Measurements from ENCODE around the gene TANGO2.

TANGO2 gene

GRCh38 chr22:20099099-20099711 is 78.3 kb downstream of the TANGO2 start:
- Histone ChIP-seq H3K9me3 (ENCODE audit: control insufficient read depth, insufficient read depth, low read depth, low read length) (no peaks in the 10 kb centered on the region), H3K4me3 (ENCODE audit: low read depth, low read length) (no peak overlapping the region), H3K27me3 (ENCODE audit: control insufficient read depth, insufficient read depth, low read length) (no peaks in the 10 kb centered on the region), H3K27ac (ENCODE audit: low read depth, low read length) (no peak overlapping the region), H3K9ac (ENCODE audit: low read length) (no peak overlapping the region), H3K36me3 (ENCODE audit: control insufficient read depth, insufficient read depth, low read length) (peaks cover 94% of the 10 kb centered on the region), H3K4me1 (ENCODE audit: control insufficient read depth, insufficient read depth, low read length) (peaks cover 5% of the 10 kb centered on the region; the same call in 1 of the 2 replicates)

- Histone ChIP-seq H3K4me1 (ENCODE audit: control insufficient read depth, insufficient read depth, low read length) (peaks cover 5% of the 10 kb centered on the region; the same call in 1 of the 2 replicates), H3K4me3 (ENCODE audit: low read depth, low read length) (no peak overlapping the region), H3K36me3 (ENCODE audit: control insufficient read depth, insufficient read depth, low read length) (peaks cover 94% of the 10 kb centered on the region), H3K27me3 (ENCODE audit: control insufficient read depth, insufficient read depth, low read length) (no peaks in the 10 kb centered on the region), H3K27ac (ENCODE audit: low read depth, low read length) (no peak overlapping the region), H3K9me3 (ENCODE audit: control insufficient read depth, insufficient read depth, low read depth, low read length) (no peaks in the 10 kb centered on the region), H3K9ac (ENCODE audit: low read length) (no peak overlapping the region)
These were observed 80.7 kb downstream of the TANGO2 start for GRCh38 chr22:20101638-20102037.

- Histone ChIP-seq H3K27ac (ENCODE audit: low read depth, low read length) (no peak overlapping the region), H3K36me3 (ENCODE audit: control insufficient read depth, insufficient read depth, low read length) (peaks cover 94% of the 10 kb centered on the region), H3K9me3 (ENCODE audit: control insufficient read depth, insufficient read depth, low read depth, low read length) (no peaks in the 10 kb centered on the region), H3K27me3 (ENCODE audit: control insufficient read depth, insufficient read depth, low read length) (no peaks in the 10 kb centered on the region), H3K4me3 (ENCODE audit: low read depth, low read length) (no peak overlapping the region), H3K9ac (ENCODE audit: low read length) (no peak overlapping the region), H3K4me1 (ENCODE audit: control insufficient read depth, insufficient read depth, low read length) (peaks cover 5% of the 10 kb centered on the region; the same call in 1 of the 2 replicates)
These were observed 81.4 kb downstream of the TANGO2 start for GRCh38 chr22:20102203-20102780.

- no peaks in the 10 kb centered on the region for H3K27me3 ChIP-seq (ENCODE audit: control insufficient read depth, insufficient read depth, low read length)
- peaks cover 96% of the 10 kb centered on the region for H3K36me3 ChIP-seq (ENCODE audit: control insufficient read depth, insufficient read depth, low read length)
- no peak overlapping the region for H3K4me3 ChIP-seq (ENCODE audit: low read depth, low read length)
- no peaks in the 10 kb centered on the region for H3K9me3 ChIP-seq (ENCODE audit: control insufficient read depth, insufficient read depth, low read depth, low read length)
- H3K27ac ChIP-seq (ENCODE audit: low read depth, low read length), result no peak overlapping the region
- no peak overlapping the region for H3K9ac ChIP-seq (ENCODE audit: low read length)
- H3K4me1 ChIP-seq (ENCODE audit: control insufficient read depth, insufficient read depth, low read length), result 0 out of 2 replicates have a peak, but pooled peaks cover under 1% of the 10 kb centered on the region
These were observed 84.7 kb downstream of the TANGO2 start for GRCh38 chr22:20105456-20106204.

GRCh38 chr22:20106205-20106848 is 85.4 kb downstream of the TANGO2 start:
- Histone ChIP-seq H3K27me3 (ENCODE audit: control insufficient read depth, insufficient read depth, low read length) (no peaks in the 10 kb centered on the region), H3K4me1 (ENCODE audit: control insufficient read depth, insufficient read depth, low read length) (no peaks in the 10 kb centered on the region), H3K9ac (ENCODE audit: low read length) (no peak overlapping the region), H3K4me3 (ENCODE audit: low read depth, low read length) (no peak overlapping the region), H3K27ac (ENCODE audit: low read depth, low read length) (no peak overlapping the region), H3K9me3 (ENCODE audit: control insufficient read depth, insufficient read depth, low read depth, low read length) (no peaks in the 10 kb centered on the region), H3K36me3 (ENCODE audit: control insufficient read depth, insufficient read depth, low read length) (peaks cover 97% of the 10 kb centered on the region)

GRCh38 chr22:20106849-20107237 is 85.9 kb downstream of the TANGO2 start:
- Histone ChIP-seq H3K9ac (ENCODE audit: low read length) (no peak overlapping the region), H3K4me3 (ENCODE audit: low read depth, low read length) (no peak overlapping the region), H3K27ac (ENCODE audit: low read depth, low read length) (no peak overlapping the region), H3K27me3 (ENCODE audit: control insufficient read depth, insufficient read depth, low read length) (no peaks in the 10 kb centered on the region), H3K36me3 (ENCODE audit: control insufficient read depth, insufficient read depth, low read length) (peaks cover 97% of the 10 kb centered on the region), H3K9me3 (ENCODE audit: control insufficient read depth, insufficient read depth, low read depth, low read length) (no peaks in the 10 kb centered on the region), H3K4me1 (ENCODE audit: control insufficient read depth, insufficient read depth, low read length) (no peaks in the 10 kb centered on the region)

GRCh38 chr22:20107471-20107901 is 86.6 kb downstream of the TANGO2 start:
- H3K9me3 ChIP-seq (ENCODE audit: control insufficient read depth, insufficient read depth, low read depth, low read length), result no peaks in the 10 kb centered on the region

GRCh38 chr22:20107951-20108756 is 87.2 kb downstream of the TANGO2 start:
- H3K36me3 ChIP-seq (ENCODE audit: control insufficient read depth, insufficient read depth, low read length), result peaks cover 97% of the 10 kb centered on the region
- H3K9me3 ChIP-seq (ENCODE audit: control insufficient read depth, insufficient read depth, low read depth, low read length), result no peaks in the 10 kb centered on the region
- no peak overlapping the region for H3K9ac ChIP-seq (ENCODE audit: low read length)

More at GRCh38 chr22:20107471-20107901, 86.6 kb downstream of the TANGO2 start:
- no peak overlapping the region for H3K4me3 ChIP-seq (ENCODE audit: low read depth, low read length)
- H3K36me3 ChIP-seq (ENCODE audit: control insufficient read depth, insufficient read depth, low read length), result peaks cover 97% of the 10 kb centered on the region
- H3K27me3 ChIP-seq (ENCODE audit: control insufficient read depth, insufficient read depth, low read length), result no peaks in the 10 kb centered on the region
- no peak overlapping the region for H3K27ac ChIP-seq (ENCODE audit: low read depth, low read length)
- H3K4me1 ChIP-seq (ENCODE audit: control insufficient read depth, insufficient read depth, low read length), result no peaks in the 10 kb centered on the region
- no peak overlapping the region for H3K9ac ChIP-seq (ENCODE audit: low read length)

GRCh38 chr22:20108757-20109230 is 87.9 kb downstream of the TANGO2 start:
- H3K9ac ChIP-seq (ENCODE audit: low read length), result no peak overlapping the region
- no peaks in the 10 kb centered on the region for H3K9me3 ChIP-seq (ENCODE audit: control insufficient read depth, insufficient read depth, low read depth, low read length)
- H3K36me3 ChIP-seq (ENCODE audit: control insufficient read depth, insufficient read depth, low read length), result peaks cover 96% of the 10 kb centered on the region
- H3K27me3 ChIP-seq (ENCODE audit: control insufficient read depth, insufficient read depth, low read length), result no peaks in the 10 kb centered on the region
- no peak overlapping the region for H3K27ac ChIP-seq (ENCODE audit: low read depth, low read length)
- H3K4me1 ChIP-seq (ENCODE audit: control insufficient read depth, insufficient read depth, low read length), result no peaks in the 10 kb centered on the region
- no peak overlapping the region for H3K4me3 ChIP-seq (ENCODE audit: low read depth, low read length)

More at GRCh38 chr22:20107951-20108756, 87.2 kb downstream of the TANGO2 start:
- H3K4me3 ChIP-seq (ENCODE audit: low read depth, low read length), result no peak overlapping the region
- no peaks in the 10 kb centered on the region for H3K4me1 ChIP-seq (ENCODE audit: control insufficient read depth, insufficient read depth, low read length)
- no peak overlapping the region for H3K27ac ChIP-seq (ENCODE audit: low read depth, low read length)
- H3K27me3 ChIP-seq (ENCODE audit: control insufficient read depth, insufficient read depth, low read length), result no peaks in the 10 kb centered on the region

Measured in HUES6 (cell line).